ENCODE measurements around the gene CNN2. TPM values are rescaled to one million over a fixed set of nuclear protein-coding genes. Genes with fewer than 3 reads are reported as not detected.

Gene CNN2
- total and polyA plus RNA-seq, 2 of the 8 experiments (the other 6 are each of a cell fraction or from before 2014, with no cell fraction given), result 189 to 551 TPM

DNA sequence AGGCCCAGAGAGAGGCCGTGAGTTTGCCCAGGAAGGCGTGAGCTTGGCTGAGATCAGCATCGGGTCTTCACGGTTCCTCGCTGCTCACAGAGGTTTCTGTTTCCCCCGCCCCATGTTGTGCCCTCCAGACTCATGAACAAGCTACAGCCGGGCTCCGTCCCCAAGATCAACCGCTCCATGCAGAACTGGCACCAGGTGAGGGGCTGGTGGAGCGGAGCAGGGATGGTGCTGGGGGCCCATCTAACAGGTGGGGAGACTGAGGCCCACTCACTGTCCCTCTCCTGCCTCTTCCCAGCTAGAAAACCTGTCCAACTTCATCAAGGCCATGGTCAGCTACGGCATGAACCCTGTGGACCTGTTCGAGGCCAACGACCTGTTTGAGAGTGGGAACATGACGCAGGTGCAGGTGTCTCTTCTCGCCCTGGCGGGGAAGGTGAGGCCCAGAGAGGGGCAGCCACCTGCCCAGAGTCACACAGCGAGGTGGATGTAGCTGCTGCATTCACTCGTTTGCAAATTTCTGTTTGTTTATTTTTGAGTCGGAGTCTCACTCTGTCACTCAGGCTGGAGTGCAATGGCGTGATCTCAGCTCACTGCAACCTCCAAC lies 6.0 kb downstream of the CNN2 start:
- FAIRE-seq (no peak), DNase-seq (ENCODE audit: low read depth in 1 of 2, low spot score in 2 of 2) (no peak)
- Histone ChIP-seq H3K9ac (replicated peaks in 1 of 4; ENCODE audit: extremely low read depth in 1 of 4, low read depth in 3 of 4, low read length in 3 of 4) (no peak overlapping the region), H2AFZ (ENCODE audit: low read length) (no peak overlapping the region), H3K4me2 (ENCODE audit: insufficient read depth in 1 of 2, low read depth in 2 of 2, low read length in 2 of 2) (no peak overlapping the region), H3K4me1 (replicated peaks in 1 of 4; ENCODE audit: control insufficient read depth in 3 of 4, insufficient read depth in 4 of 4, low read length in 3 of 4) (peaks cover 0 to 9% (median 4%) of the 10 kb centered on the region in 4 experiments; a peak in 5 of 7 replicates), H3K23me2 (ENCODE audit: low read depth, low read length) (peaks cover 7% of the 10 kb centered on the region; the same call in 1 of the 2 replicates), H3K56ac (replicated peaks; ENCODE audit: insufficient read length, low read depth, low read length) (no peak overlapping the region), H2BK20ac (ENCODE audit: low read length) (no peak overlapping the region), H4K5ac (ENCODE audit: insufficient read length, low read depth, low read length) (no peak overlapping the region), H3K79me1 (ENCODE audit: low read depth, low read length) (peaks cover 3% of the 10 kb centered on the region), H4K20me1 (replicated peaks in 1 of 2; ENCODE audit: control insufficient read depth in 1 of 2, insufficient read depth in 2 of 2, low read length in 2 of 2) (peaks cover 10 to 21% of the 10 kb centered on the region in 2 experiments), H2BK5ac (ENCODE audit: low read depth, low read length) (no peak overlapping the region), H3K23ac (ENCODE audit: insufficient read length) (no peak overlapping the region), H3K4ac (replicated peaks; ENCODE audit: insufficient read length, low read depth, low read length) (no peak overlapping the region), H2AK5ac (ENCODE audit: low read depth, low read length) (no peak overlapping the region), H3K4me3 (ENCODE audit: extremely low read depth in 1 of 4, insufficient read depth in 2 of 4, low read depth in 3 of 4, low read length in 4 of 4) (no peak overlapping the region), H3K27ac (ENCODE audit: low read depth, low read length) (no peak overlapping the region), H3K79me2 (ENCODE audit: control insufficient read depth in 1 of 2, insufficient read depth in 2 of 2, low read length in 2 of 2) (peaks cover 0 to 48% of the 10 kb centered on the region in 2 experiments; a peak in 3 of 4 replicates), H2BK12ac (ENCODE audit: low read depth, low read length) (no peak overlapping the region), H3K36me3 (ENCODE audit: control insufficient read depth in 2 of 4, insufficient read depth in 4 of 4, low read length in 3 of 4) (peaks cover 20 to 40% (median 32%) of the 10 kb centered on the region in 4 experiments), H2BK120ac (replicated peaks; ENCODE audit: low read depth, low read length) (no peak overlapping the region), H4K91ac (replicated peaks; ENCODE audit: insufficient read length, low read length) (no peak overlapping the region), H3K9me3 (ENCODE audit: insufficient read depth in 2 of 2, low read depth in 1 of 2, low read length in 1 of 2) (no peaks in the 10 kb centered on the region), H2BK15ac (ENCODE audit: low read length) (no peak overlapping the region), H3K14ac (ENCODE audit: insufficient read length) (no peak overlapping the region), H4K8ac (ENCODE audit: extremely low read depth, insufficient read depth, low read length) (no peak overlapping the region), H3K18ac (ENCODE audit: extremely low read depth, low read length) (no peak overlapping the region), H3K27me3 (replicated peaks in 1 of 4; ENCODE audit: control insufficient read depth in 3 of 4, extremely low read depth in 1 of 4, insufficient read depth in 3 of 4, low read length in 3 of 4) (no peaks in the 10 kb centered on the region)
- TF ChIP-seq POU5F1 (IDR thresholded peaks at IDR 0.05; ENCODE audit: low read depth, low read length) (no peak), SUZ12 (IDR thresholded peaks at IDR 0.05; ENCODE audit: low read length) (no peak), CTBP2 (IDR thresholded peaks at IDR 0.05; ENCODE audit: borderline replicate concordance, insufficient read depth, insufficient read length, low read length) (no peak), SIRT6 (IDR thresholded peaks at IDR 0.05; ENCODE audit: low read length) (no peak), TAF1 (IDR thresholded peaks at IDR 0.05; ENCODE audit: low read depth, low read length) (no peak), POLR2AphosphoS5 (IDR thresholded peaks at IDR 0.05; ENCODE audit: low read depth, low read length) (peak; percentile 69; the same call in 1 of the 2 replicates), GTF2F1 (IDR thresholded peaks at IDR 0.05; ENCODE audit: borderline replicate concordance, low read depth, low read length) (no peak), EGR1 (IDR thresholded peaks at IDR 0.05; ENCODE audit: borderline replicate concordance, low read depth, low read length) (no peak), POLR2A (IDR thresholded peaks at IDR 0.05; ENCODE audit: control extremely low read depth in 1 of 2, low read depth in 2 of 2, low read length in 2 of 2) (peak in 1 of 2 experiments; percentile 74; a peak in 2 of 3 replicates), CBX8 (IDR thresholded peaks at IDR 0.05; ENCODE audit: borderline replicate concordance, low read depth, low read length) (no peak), GABPA (IDR thresholded peaks at IDR 0.05; ENCODE audit: borderline replicate concordance, insufficient read depth, low read length) (no peak)
- TF ChIP-seq, protein P1, sequence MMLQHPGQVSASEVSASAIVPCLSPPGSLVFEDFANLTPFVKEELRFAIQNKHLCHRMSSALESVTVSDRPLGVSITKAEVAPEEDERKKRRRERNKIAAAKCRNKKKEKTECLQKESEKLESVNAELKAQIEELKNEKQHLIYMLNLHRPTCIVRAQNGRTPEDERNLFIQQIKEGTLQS (IDR thresholded peaks at IDR 0.05; ENCODE audit: insufficient read depth, low read depth, low read length), result no peak
- 87% methylated on average over 16 of the region's 20 CpGs; no CpG with 5 or more reads in 1 of the 2 experiments for WGBS, 2 experiments (ENCODE audit: extremely low coverage in 1 of 2, insufficient coverage in 1 of 2, insufficient read length in 1 of 2, insufficient replicate concordance in 2 of 2, low coverage in 1 of 2, low lambda C conversion rate in 2 of 2, missing lambda C conversion rate in 1 of 2)
- POLR2A ChIA-PET (ENCODE audit: partially characterized antibody), result interaction anchor here (0.7 to 12.8 kb wide), 13 partner anchors 9 to 237 kb away, joined by 3 to 509 read pairs (median 3); partner anchors contain the start of genes ABCA7, CIRBP and RNU6-2
- CTCF ChIA-PET (ENCODE audit: partially characterized antibody), result interaction anchor here (1.1 to 1.6 kb wide), 3 partner anchors 32 to 190 kb away, joined by 3 to 4 read pairs (median 3); no protein-coding TSS in a partner anchor

Measured in H1 (cell line).